K562 (cell line): ENCODE measurements around the gene SLC2A8. TPM values are rescaled to one million over a fixed set of nuclear protein-coding genes. Genes with fewer than 3 reads are reported as not detected.
A peak's percentile ranks its signal among the peaks of the same experiment; 100 is the strongest.

Experiments used
- ATAC-seq: fragments of 200-7000 bp; cut with Tn5 transposase; 3 replicates; pipeline ENCODE4 v1.9.1; 2020; ENCODE audit warnings: moderate library complexity
- BruUV-seq: library from RNA; stranded (reverse); fragments of 400-500 nt; replicated peaks from 2 replicates; lab custom pipeline; 2021; lab: Mats Ljungman, UMichigan
- CTCF ChIA-PET: fragments of 300-600 bp; formaldehyde crosslinking; extraction: SDS; loops from one replicate; lab custom pipeline; 2021; ENCODE audit warnings: low intra/inter-chr PET ratio; lab: Yijun Ruan, JAX
- POLR2A ChIA-PET: fragments of 300-600, 350-650 bp; sonication (Branson Sonifier 250); formaldehyde crosslinking; extraction: SDS; loops from one replicate; lab custom pipeline; 2021; ENCODE audit warnings: antibody characterized with exemption, inconsistent platforms; lab: Yijun Ruan, JAX
- DNase-seq, 4 experiments: peaks; one replicate each; pipeline versions ENCODE4 v3.0.0 to v3.0.0-alpha.2; 2011 to 2018; ENCODE audit warnings: low spot score in 3 of 4, mixed read lengths in 3 of 4; ENCODE audit errors: extremely low read depth in 1 of 4
- FAIRE-seq: peaks from 2 replicates; lab custom pipeline; 2011; peaks lifted over from hg19 to GRCh38; lab: Jason Lieb, UNC
- H2AFZ ChIP-seq: 2 replicates; pipeline ENCODE4 v1.6.0; 2011; ENCODE audit warnings: low read depth, low read length, control low read depth, inconsistent platforms
- H3K27ac ChIP-seq: fragments of 200-600 bp; 3 replicates; pipeline ENCODE4 v1.8.0; 2011; ENCODE audit warnings: low read depth, mild to moderate bottlenecking, control low read depth, inconsistent platforms, low read length, moderate library complexity, mixed read lengths; ENCODE audit errors: extremely low read depth
- H3K27me3 ChIP-seq, 2 experiments: fragments of 300-600 bp in 1 of 2; 2 replicates in 1 of 2; 3 replicates in 1 of 2; pipeline versions ENCODE4 v1.6.0 to v1.8.0; 2011; ENCODE audit warnings: inconsistent platforms in 2 of 2, low read length in 2 of 2, mild to moderate bottlenecking in 1 of 2, mixed read lengths in 1 of 2, moderate library complexity in 1 of 2; ENCODE audit not compliant: control insufficient read depth in 2 of 2, insufficient read depth in 2 of 2
- H3K36me3 ChIP-seq: fragments of 300-600 bp; 3 replicates; pipeline ENCODE4 v1.8.0; 2011; ENCODE audit warnings: mild to moderate bottlenecking, low read length, inconsistent platforms; ENCODE audit not compliant: control insufficient read depth, insufficient read depth
- H3K4me1 ChIP-seq, 2 experiments: fragments of 200-600 bp in 1 of 2; replicated peaks in 1 of 2; 2 replicates in 1 of 2; 3 replicates in 1 of 2; pipeline versions ENCODE4 v1.5.1 to v1.8.0; 2011; ENCODE audit warnings: inconsistent platforms in 2 of 2, low read length in 2 of 2, mild to moderate bottlenecking in 1 of 2, mixed read lengths in 1 of 2, moderate library complexity in 1 of 2; ENCODE audit not compliant: control insufficient read depth in 2 of 2, insufficient read depth in 2 of 2
- H3K4me2 ChIP-seq: 2 replicates; pipeline ENCODE4 v1.6.1; 2011; ENCODE audit warnings: low read length, control low read depth, inconsistent platforms, mixed read lengths; ENCODE audit not compliant: insufficient read depth
- H3K4me3 ChIP-seq: fragments of 200-600 bp; sonication (generic), shearing (Covaris generic); 2 replicates; pipeline ENCODE4 v1.5.1; 2016; ENCODE audit warnings: control low read depth, inconsistent platforms
- H3K79me2 ChIP-seq: fragments of 200-600 bp; 3 replicates; pipeline ENCODE4 v1.8.0; 2011; ENCODE audit warnings: low read length, inconsistent platforms; ENCODE audit not compliant: control insufficient read depth, insufficient read depth
- H3K9ac ChIP-seq, 2 experiments: 2 replicates each; pipeline versions ENCODE4 v1.6.0 to v1.6.1; 2011; ENCODE audit warnings: low read depth in 2 of 2, low read length in 2 of 2, control low read depth in 1 of 2, inconsistent platforms in 1 of 2, mild to moderate bottlenecking in 1 of 2, mixed read lengths in 1 of 2; ENCODE audit not compliant: insufficient read depth in 1 of 2
- H3K9me1 ChIP-seq: one replicate; pipeline ENCODE4 v1.6.0; 2011; ENCODE audit warnings: inconsistent platforms, mild to moderate bottlenecking, low read length, moderate library complexity; ENCODE audit not compliant: control insufficient read depth, insufficient read depth
- H3K9me3 ChIP-seq: replicated peaks from 2 replicates; pipeline ENCODE4 v1.5.1; 2011; ENCODE audit warnings: low read depth, low read length, inconsistent platforms; ENCODE audit not compliant: control insufficient read depth, insufficient read depth
- H4K20me1 ChIP-seq: replicated peaks from 2 replicates; pipeline ENCODE4 v1.6.1; 2011; ENCODE audit warnings: low read length, inconsistent platforms, mixed read lengths; ENCODE audit not compliant: control insufficient read depth, insufficient read depth
- DPF2 ChIP-seq: fragments of 450-650 bp; IDR thresholded peaks from 2 replicates; pipeline ENCODE4 v1.6.1; 2016
- RBM25 ChIP-seq: fragments of 200-400 bp; formaldehyde crosslinking; IDR thresholded peaks from 2 replicates; pipeline ENCODE4 v1.6.1; 2018; ENCODE audit warnings: low read length, low read depth, moderate library complexity; ENCODE audit not compliant: severe bottlenecking
- SRSF9 ChIP-seq: fragments of 200-400 bp; formaldehyde crosslinking; IDR thresholded peaks from 2 replicates; pipeline ENCODE4 v1.6.1; 2017; ENCODE audit warnings: low read depth, low read length, borderline replicate concordance
- ZFP36 ChIP-seq: fragments of 150-350 bp; IDR thresholded peaks from 2 replicates; pipeline ENCODE4 v1.6.1; 2018; ENCODE audit warnings: low read length, low read depth; ENCODE audit not compliant: partially characterized antibody
- WGBS: fragments of 100-300 bp; shearing (Covaris generic); methylation state at CpG from one replicate; pipeline ENCODE4 v1.1.6; 2016; ENCODE audit warnings: low coverage, mixed read lengths; ENCODE audit not compliant: insufficient coverage; ENCODE audit errors: missing lambda C conversion rate; 5-methylcytosine and 5-hydroxymethylcytosine counted together
- in situ Hi-C: fragments of 300-500 bp; cut with MboI; formaldehyde crosslinking; loops from 4 replicates; pipeline ENCODE4 v1.15.0; 2018; ENCODE audit warnings: inconsistent platforms, mixed read lengths
- intact Hi-C: fragments of 100-400 bp; cut with micrococcal nuclease; formaldehyde crosslinking; loops from 2 replicates; pipeline ENCODE4 v1.14.2; 2022
- polyA plus RNA-seq, 8 experiments: library from polyadenylated mRNA; depleted of rRNA in 4 of 8; stranded (reverse) in 5 of 8; unstranded in 3 of 8; fragments of >200 nt; fragmentation: Nextera tagmentation in 2 of 8; fragmentation: Illumina TruSeq in 1 of 8; extraction: Ambion mirVana in 2 of 8; extraction: Trizol in 1 of 8; gene quantifications; 2 replicates each; pipeline versions ENCODE4 v1.2.1 to v1.2.3, GENCODE V29; 2011 to 2014; ENCODE audit warnings: inconsistent platforms in 1 of 8, missing spikeins in 1 of 8
- total RNA-seq, 7 experiments: library from RNA; depleted of rRNA in 6 of 7; stranded (reverse); fragments of >200 nt in 6 of 7; fragmentation: Illumina TruSeq in 2 of 7; extraction: Trizol in 2 of 7; gene quantifications; 2 replicates each; pipeline versions ENCODE4 v1.2.1 to v1.2.3, GENCODE V29; 2011 to 2021; ENCODE audit warnings: low replicate concordance in 1 of 7

SLC2A8 gene
- total and polyA plus RNA-seq, 9 of the 15 experiments (the other 6 are each of a cell fraction or from before 2014, with no cell fraction given): 0.13 to 12.9 (median 5.2) TPM

DNA sequence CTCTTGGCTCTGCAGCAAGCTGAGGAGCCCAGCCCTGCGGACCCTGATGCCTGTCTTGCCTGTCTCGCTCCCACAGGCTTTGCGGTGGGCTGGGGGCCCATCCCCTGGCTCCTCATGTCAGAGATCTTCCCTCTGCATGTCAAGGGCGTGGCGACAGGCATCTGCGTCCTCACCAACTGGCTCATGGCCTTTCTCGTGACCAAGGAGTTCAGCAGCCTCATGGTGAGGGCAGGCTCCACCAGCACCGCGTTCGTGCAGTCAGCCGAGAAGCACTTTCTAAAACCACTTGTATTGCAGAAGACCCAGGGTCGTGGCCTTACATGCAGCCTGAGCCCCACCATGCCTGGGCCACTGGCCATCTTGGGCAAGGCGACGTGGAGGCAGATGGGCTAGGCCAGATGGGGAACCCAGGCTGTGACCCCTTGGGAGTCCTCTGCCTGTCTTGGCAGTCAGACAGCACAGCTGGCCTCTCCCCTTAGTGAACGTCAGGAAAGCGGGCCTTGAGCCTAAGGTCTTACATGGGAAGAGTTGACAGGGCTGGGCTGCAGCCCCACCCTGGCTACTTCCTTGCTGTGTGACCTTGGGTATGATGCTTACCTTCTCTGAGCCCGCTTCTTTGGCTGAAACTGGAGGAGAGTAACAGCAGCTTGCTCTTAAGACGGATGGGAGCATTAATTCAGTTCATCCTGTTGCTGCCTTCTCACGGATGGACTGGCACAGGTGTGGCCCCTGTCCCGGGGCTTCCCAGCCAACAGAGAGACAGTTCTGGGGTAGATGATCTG is 8.6 kb downstream of the SLC2A8 start:
- WGBS: 80% methylated on average over 14 of the region's 20 CpGs
- Histone ChIP-seq H3K9me1 (peaks cover 6% of the 10 kb centered on the region), H3K4me2 (no peak overlapping the region), H3K4me3 (no peak overlapping the region), H3K9ac (peak overlapping the region in 1 of 2 experiments; percentile 61; a peak in 2 of 4 replicates), H2AFZ (no peak overlapping the region), H3K9me3 (no peaks in the 10 kb centered on the region), H4K20me1 (no peaks in the 10 kb centered on the region; the same call in 1 of the 2 replicates), H3K27me3 (no peaks in the 10 kb centered on the region), H3K36me3 (no peaks in the 10 kb centered on the region), H3K27ac (no peak overlapping the region), H3K79me2 (no peaks in the 10 kb centered on the region), H3K4me1 (peaks cover 2 to 40% of the 10 kb centered on the region in 2 experiments; a peak in 4 of 5 replicates)
- no peak for ATAC-seq
- ChIA-PET CTCF (no interaction called here), POLR2A (interaction anchor here (0.6 to 1.0 kb wide), 2 partner anchors 17 to 150 kb away, joined by 3 read pairs; no protein-coding TSS in a partner anchor)
- in situ Hi-C loops: no loop called here
- intact Hi-C loops: no loop called here
- no peak for FAIRE-seq
- DNase-seq: no peak
- no TSS peak for BruUV-seq
- TF ChIP-seq RBM25: peak; percentile 52
- TF ChIP-seq ZFP36: peak; percentile 70
- no peak for TF ChIP-seq DPF2
- TF ChIP-seq SRSF9: no peak
